ENCODE results near the gene RCAN1. TPM values are rescaled to one million over a fixed set of nuclear protein-coding genes. Genes with fewer than 3 reads are reported as not detected.

The RCAN1 gene
- 66.2 and 123 TPM in 2 replicates for total RNA-seq

DNA sequence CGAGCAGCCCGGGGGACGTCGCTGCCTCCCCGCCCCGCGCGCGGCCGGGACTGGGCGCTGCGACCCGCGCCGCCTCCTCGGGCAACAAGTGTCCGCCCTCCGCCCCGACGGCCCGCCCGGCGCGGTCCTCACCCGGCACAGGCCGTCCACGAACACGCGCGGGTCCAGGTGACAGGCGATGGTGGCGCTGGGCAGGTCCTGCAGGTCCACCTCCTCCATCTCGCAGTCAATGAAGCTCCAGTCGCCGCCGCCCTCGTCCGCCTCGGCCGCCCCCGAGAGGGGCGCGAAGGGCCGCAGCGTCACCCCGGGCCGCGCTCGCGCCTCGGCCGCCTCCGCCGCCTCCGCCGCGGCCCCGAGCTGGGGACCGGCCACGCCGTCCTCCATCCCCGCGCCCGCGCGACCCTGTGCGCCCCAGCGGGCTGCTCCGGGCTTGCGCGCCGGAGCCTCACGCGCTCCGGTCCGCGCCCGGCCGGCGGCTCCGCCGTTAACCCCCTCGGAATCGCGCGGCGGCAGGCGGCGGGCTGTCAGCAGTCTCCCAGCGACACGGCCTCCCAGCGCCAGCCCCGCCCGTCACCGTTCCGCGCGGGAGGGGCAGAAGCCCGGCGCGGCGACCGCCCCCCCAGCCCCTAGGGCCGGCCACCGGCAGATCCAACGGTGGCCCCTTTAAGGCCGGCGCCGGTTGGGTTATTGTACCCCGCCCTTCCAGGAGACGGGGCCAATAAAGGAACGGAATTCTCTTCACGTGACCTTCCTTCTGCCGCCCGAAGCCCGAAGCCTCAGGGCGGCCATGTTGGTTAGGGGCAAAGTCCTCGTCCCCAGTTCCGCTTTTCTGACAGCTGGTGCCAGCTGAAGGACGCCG, at the start of gene RCAN1:
Gene RCAN1 (minus strand): TSS at position 486 of the 859 bp plus-strand sequence. CDS start 102 bp downstream, at position 384.

DNA sequence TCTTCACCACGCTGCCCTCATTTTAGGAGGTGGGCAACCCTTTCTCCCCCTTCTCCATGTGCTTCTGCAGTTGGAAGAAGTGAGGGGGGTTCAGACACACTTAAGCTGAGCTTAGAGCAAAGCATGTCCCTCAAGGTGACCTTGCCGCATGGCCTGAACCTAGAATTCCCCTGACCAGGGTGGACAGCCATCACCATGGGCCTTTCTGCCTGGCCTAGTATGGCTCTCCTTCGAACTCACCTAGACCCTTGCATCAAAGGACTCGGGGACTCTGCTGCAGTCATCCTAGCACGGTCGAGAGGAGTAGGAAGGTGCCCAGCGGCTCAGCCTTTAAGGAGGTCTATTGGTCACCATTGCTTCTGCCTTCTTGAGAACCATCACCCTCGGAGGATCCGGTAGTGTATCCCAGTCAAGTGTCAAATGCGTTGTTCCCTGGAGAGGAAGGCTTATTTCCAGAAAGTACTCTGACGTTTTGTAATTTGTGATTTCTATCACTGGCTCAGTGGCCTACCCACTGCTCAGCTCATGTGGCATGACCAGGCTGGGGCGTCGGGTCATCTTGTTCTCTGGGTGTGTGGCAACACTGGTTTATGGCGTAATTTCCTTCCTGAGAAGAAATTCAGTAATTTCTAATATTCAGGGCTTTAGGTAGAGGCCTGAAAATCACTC, 103.0 kb downstream of the RCAN1 start, which contains the start of gene KCNE1:
Gene KCNE1 (minus strand): TSS at position 424 of the 669 bp plus-strand sequence. CDS start 62,576 bp downstream, outside the sequence.

Other genes with a start within 250 kb of the RCAN1 start
- gene SMIM11, start 239.6 kb downstream of the RCAN1 start, total RNA-seq: 0.89 and 1.7 TPM in 2 replicates
- gene SMIM34, start 191.2 kb downstream of the RCAN1 start, total RNA-seq: 0.14 TPM in 1 of 2 replicates, not detected in the other
- 0.18 and 0.30 TPM in 2 replicates for gene KCNE1, start 102.9 kb downstream of the RCAN1 start, total RNA-seq
- gene CLIC6, start 53.9 kb upstream of the RCAN1 start, total RNA-seq: not detected in 2 replicates

Measured in smooth muscle cell of the umbilical artery (primary cell).